Left colon (tissue), 2 donors: ENCODE measurements around the gene S100PBP. TPM values are rescaled to one million over a fixed set of nuclear protein-coding genes. Genes with fewer than 3 reads are reported as not detected.

Experiments used
- ATAC-seq: fragments of 200-7000 bp; cut with Tn5 transposase; one replicate; pipeline ENCODE4 v1.9.1; 2020; ENCODE audit warnings: mild to moderate bottlenecking, moderate library complexity
- DNase-seq, 2 donors: peaks; one replicate each; pipeline ENCODE4 v3.0.0-alpha.2; 2020
- intact Hi-C, 2 donors: fragments of 100-400 bp; cut with DNase I in 1 of 2; cut with micrococcal nuclease in 1 of 2; formaldehyde crosslinking; loops; one replicate each; pipeline versions ENCODE4 v1.11.2 to v1.14.0; 2022; cut with DNase I, micrococcal nuclease
- long read RNA-seq: library from polyadenylated mRNA; unstranded; transcript quantifications from one replicate; pipeline ENCODE4 v2.0.0, GENCODE V29; 2021
- total RNA-seq, 2 donors: library from RNA; stranded (reverse); fragmentation: NEBNext Ultra II Directional; extraction: Animal tissue kit (Norgen Biotek cat#: 25700); gene quantifications; one replicate each; pipeline ENCODE4 v1.2.1, GENCODE V29; 2021
- donor health status: DM: no; HTN: no; CAD: no.
- donor health status: DM: yes; HTN: yes; CAD: no.

S100PBP gene
- total RNA-seq, result 10 to 100 TPM; 29.1 to 29.5 TPM
- long read RNA-seq, partial matches to known transcripts, result 1 of 9 reads
- long read RNA-seq, other reads (novel, unspliced or antisense), result 8 of 9 reads

- ATAC-seq, result peak; percentile 92
- intact Hi-C loops, result no loop called here
- DNase-seq, result peak; percentile 99 to 100
These were observed at the start of gene S100PBP, which contains the start of gene YARS1 for GRCh38 chr1:32817159-32817814. TSS of gene S100PBP (plus strand) at chr1:32817653. CDS start at chr1:32826100, 8,447 bp downstream. TSS of gene YARS1 (minus strand) at chr1:32817358. CDS start at chr1:32817244, 114 bp downstream.

GRCh38 chr1:32768110-32768850 is 49.2 kb upstream of the S100PBP start:
- ATAC-seq (no peak), DNase-seq (no peak)
- intact Hi-C loops, result no loop called here

GRCh38 chr1:32769524-32770220 is 47.8 kb upstream of the S100PBP start:
- no peak for ATAC-seq
- DNase-seq, result no peak
- intact Hi-C loops, result loop anchor here (10.0 kb wide), 2 partner anchors 55 to 245 kb away; no protein-coding TSS in a partner anchor

GRCh38 chr1:32770221-32770731 is 47.2 kb upstream of the S100PBP start:
- no peak for DNase-seq
- intact Hi-C loops, result loop anchor here (10.0 kb wide), 2 partner anchors 55 to 245 kb away; no protein-coding TSS in a partner anchor

GRCh38 chr1:32770741-32771548 is 46.5 kb upstream of the S100PBP start:
- ATAC-seq (no peak), DNase-seq (no peak)
- intact Hi-C loops, result loop anchor here (10.0 kb wide), 2 partner anchors 56 to 246 kb away; no protein-coding TSS in a partner anchor

More at GRCh38 chr1:32770221-32770731, 47.2 kb upstream of the S100PBP start:
- no peak for ATAC-seq

GRCh38 chr1:32771561-32772280 is 45.7 kb upstream of the S100PBP start:
- no peak for ATAC-seq
- intact Hi-C loops, result loop anchor here (2.0 to 10.0 kb wide), 3 partner anchors 57 to 247 kb away; no protein-coding TSS in a partner anchor
- no peak for DNase-seq

- intact Hi-C loops, result loop anchor here (2.0 to 10.0 kb wide), 3 partner anchors 58 to 248 kb away; no protein-coding TSS in a partner anchor
- ATAC-seq (peak; percentile 8), DNase-seq (no peak)
These were observed 45.0 kb upstream of the S100PBP start for GRCh38 chr1:32772281-32773017.

- ATAC-seq (peak; percentile 75), DNase-seq (peak; percentile 78 to 89)
- intact Hi-C loops, result loop anchor here (2.0 to 10.0 kb wide), 3 partner anchors 58 to 248 kb away; no protein-coding TSS in a partner anchor
These were observed 44.3 kb upstream of the S100PBP start for GRCh38 chr1:32773018-32773763.

GRCh38 chr1:32773764-32774463 is 43.5 kb upstream of the S100PBP start:
- DNase-seq (no peak), ATAC-seq (no peak)
- intact Hi-C loops, result loop anchor here (2.0 to 10.0 kb wide), 3 partner anchors 59 to 249 kb away; no protein-coding TSS in a partner anchor

- ATAC-seq (no peak), DNase-seq (no peak)
- intact Hi-C loops, result loop anchor here (10.0 kb wide), 2 partner anchors 60 to 250 kb away; no protein-coding TSS in a partner anchor
These were observed 43.0 kb upstream of the S100PBP start for GRCh38 chr1:32774464-32774808.

- no peak for DNase-seq
- intact Hi-C loops, result loop anchor here (10.0 kb wide), 2 partner anchors 60 to 250 kb away; no protein-coding TSS in a partner anchor
These were observed 42.4 kb upstream of the S100PBP start for GRCh38 chr1:32774950-32775634.

GRCh38 chr1:32775640-32776337 is 41.7 kb upstream of the S100PBP start:
- ATAC-seq, result no peak
- intact Hi-C loops, result loop anchor here (10.0 kb wide), 2 partner anchors 61 to 251 kb away; no protein-coding TSS in a partner anchor
- DNase-seq, result no peak

More at GRCh38 chr1:32774950-32775634, 42.4 kb upstream of the S100PBP start:
- no peak for ATAC-seq

GRCh38 chr1:32779242-32779641 is 38.2 kb upstream of the S100PBP start:
- ATAC-seq (peak; percentile 2), DNase-seq (no peak)
- intact Hi-C loops, result loop anchor here (10.0 kb wide), 2 partner anchors 64 to 254 kb away; no protein-coding TSS in a partner anchor

GRCh38 chr1:32780005-32780404 is 37.4 kb upstream of the S100PBP start:
- intact Hi-C loops, result no loop called here
- no peak for DNase-seq
- no peak for ATAC-seq
